DOHH2 (cell line): ENCODE results near the gene HELB.

Source experiments
- EZH2phosphoT487 ChIP-seq: fragments of 200-600 bp; sonication (generic); IDR thresholded peaks from 2 replicates; pipeline ENCODE4 v1.6.1; 2017; ENCODE audit warnings: borderline replicate concordance, mild to moderate bottlenecking, antibody characterized with exemption, low read length, moderate library complexity, mixed read lengths
- TF ChIP-seq, protein P1 (sequence below): fragments of 200-600 bp; sonication (generic); IDR thresholded peaks from one replicate; pipeline ENCODE4 v1.5.1; 2014; ENCODE audit warnings: antibody characterized with exemption, mild to moderate bottlenecking, low read depth, low read length; ENCODE audit not compliant: poor library complexity, severe bottlenecking

DNA sequence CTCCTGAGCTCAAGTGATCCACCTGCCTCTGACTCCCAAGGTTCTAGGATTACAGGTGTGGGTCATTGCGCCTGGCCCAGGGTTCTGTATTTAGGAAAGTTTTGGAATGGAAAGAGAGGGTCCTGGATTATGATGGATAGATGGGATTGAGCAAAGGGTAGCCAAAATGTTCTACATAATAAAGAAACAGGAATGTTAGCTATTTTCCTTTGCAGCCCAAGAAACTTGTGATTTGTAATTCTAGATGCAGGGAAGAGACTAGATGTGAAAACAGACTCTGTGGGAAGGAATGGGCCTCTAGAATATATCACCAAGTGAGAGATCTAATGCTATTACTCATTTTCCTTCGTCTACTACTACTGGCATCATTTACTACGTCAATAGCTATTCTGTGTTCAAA, 29.6 kb upstream of the HELB start:
- TF ChIP-seq, protein P1, sequence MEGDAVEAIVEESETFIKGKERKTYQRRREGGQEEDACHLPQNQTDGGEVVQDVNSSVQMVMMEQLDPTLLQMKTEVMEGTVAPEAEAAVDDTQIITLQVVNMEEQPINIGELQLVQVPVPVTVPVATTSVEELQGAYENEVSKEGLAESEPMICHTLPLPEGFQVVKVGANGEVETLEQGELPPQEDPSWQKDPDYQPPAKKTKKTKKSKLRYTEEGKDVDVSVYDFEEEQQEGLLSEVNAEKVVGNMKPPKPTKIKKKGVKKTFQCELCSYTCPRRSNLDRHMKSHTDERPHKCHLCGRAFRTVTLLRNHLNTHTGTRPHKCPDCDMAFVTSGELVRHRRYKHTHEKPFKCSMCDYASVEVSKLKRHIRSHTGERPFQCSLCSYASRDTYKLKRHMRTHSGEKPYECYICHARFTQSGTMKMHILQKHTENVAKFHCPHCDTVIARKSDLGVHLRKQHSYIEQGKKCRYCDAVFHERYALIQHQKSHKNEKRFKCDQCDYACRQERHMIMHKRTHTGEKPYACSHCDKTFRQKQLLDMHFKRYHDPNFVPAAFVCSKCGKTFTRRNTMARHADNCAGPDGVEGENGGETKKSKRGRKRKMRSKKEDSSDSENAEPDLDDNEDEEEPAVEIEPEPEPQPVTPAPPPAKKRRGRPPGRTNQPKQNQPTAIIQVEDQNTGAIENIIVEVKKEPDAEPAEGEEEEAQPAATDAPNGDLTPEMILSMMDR = no peak
- TF ChIP-seq EZH2phosphoT487 = no peak
